NCI-H510A treated with DMSO at 0.1 percent for 48 hours (cell line): ENCODE results near the gene ATG4C.
"Not testable (repeated sequence)": the region's sequence is repeated elsewhere in the genome, so short reads cannot be mapped to it uniquely, and the experiment has no call there.

ENCODE experiments used
- DNase-seq: peaks from one replicate; lab custom pipeline; 2025; lab: John Stamatoyannopoulos, UW

Gene ATG4C, protein sequence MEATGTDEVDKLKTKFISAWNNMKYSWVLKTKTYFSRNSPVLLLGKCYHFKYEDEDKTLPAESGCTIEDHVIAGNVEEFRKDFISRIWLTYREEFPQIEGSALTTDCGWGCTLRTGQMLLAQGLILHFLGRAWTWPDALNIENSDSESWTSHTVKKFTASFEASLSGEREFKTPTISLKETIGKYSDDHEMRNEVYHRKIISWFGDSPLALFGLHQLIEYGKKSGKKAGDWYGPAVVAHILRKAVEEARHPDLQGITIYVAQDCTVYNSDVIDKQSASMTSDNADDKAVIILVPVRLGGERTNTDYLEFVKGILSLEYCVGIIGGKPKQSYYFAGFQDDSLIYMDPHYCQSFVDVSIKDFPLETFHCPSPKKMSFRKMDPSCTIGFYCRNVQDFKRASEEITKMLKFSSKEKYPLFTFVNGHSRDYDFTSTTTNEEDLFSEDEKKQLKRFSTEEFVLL

DNA sequence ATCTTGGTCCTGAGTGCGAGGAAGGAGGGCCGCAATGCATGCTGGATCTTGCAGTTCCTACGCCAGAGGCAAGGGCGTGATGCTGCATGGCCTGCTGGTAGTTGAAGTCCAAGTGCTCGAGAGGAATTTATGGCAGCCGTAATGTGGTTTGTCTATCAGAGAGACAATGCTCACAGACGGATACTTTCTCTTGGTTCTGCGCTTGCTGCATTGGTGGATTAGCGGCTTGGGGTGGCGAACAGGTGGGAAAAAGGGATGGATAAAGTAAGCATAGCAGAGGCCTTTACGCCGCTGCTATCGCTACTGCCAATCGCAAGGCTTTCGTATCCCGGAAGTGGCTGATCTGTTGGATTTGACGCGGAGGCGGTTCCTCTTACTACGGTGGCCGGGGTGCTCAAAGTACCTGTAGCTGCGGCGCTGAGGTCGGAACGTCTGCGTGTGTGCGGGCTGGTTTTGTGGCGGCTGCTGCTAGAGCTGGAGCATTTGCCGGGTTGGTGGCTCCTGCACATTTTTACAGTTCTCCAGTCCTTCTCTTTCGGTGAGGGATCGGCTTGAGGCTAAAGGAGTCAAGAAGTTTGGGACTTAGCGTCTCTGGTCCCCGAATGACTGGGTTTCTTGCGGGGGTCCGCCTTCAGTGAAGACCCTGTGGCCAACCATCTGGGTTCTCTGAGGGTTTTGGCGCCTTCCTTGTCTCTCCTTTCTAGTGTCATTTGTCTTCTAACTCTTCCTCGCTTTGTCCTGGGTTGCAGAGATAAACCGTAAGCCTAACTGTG lies at the start of gene ATG4C:
ATG4C (plus strand) TSS at position 397 of the 773 bp plus-strand sequence. CDS start 19,655 bp downstream, outside the sequence.
- DNase-seq = peak; percentile 98

DNA sequence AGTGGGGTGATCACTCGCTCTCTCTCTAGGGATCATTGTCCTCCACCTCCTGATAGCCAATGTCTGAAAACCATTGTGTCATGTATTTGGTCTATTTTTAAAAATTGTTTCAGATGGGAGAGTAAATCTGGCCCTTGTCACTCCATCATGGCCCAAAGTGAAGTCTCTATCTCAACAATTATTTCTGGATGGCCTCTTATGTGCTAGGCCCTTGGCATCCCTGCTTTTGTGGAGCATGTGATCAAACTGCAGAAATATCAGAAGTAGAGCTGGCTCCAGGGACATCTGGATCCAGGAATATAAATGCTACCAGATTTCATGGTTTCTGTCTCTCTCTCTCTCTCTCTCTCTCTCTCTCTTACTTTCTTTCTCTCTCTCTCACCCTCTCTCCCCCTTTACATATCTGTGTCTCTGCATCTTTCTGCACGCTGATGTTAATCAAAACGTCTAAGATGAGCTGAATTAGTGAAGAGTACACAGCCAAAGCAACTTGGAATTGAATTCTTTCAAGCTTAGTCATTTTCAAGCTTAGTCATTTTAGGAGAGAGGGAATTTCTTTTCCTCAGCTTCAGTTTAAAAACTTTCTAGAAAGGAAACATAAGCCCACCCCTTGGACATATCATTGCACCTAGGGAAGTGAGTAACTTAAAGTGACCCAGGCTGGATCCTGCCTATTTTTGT lies 48.3 kb upstream of the ATG4C start:
- no peak for DNase-seq

DNA sequence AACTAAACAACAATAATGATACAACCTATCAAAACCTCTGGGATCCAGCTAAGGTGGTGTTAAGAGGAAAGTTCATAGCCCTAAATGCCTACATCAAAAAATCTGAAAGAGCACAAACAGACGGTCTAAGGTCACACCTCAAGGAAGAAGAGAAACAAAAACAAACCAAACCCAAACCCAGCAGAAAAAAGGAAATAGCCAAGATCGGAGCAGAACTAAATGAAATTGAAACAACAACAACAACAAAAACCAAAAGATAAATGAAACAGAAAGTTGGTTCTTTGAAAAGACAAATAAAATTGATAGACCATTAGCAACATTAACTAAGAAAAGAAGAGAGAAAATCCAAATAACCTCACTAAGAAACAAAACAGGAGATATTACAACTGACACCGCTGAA lies 43.2 kb upstream of the ATG4C start:
- DNase-seq = not testable (repeated sequence)

DNA sequence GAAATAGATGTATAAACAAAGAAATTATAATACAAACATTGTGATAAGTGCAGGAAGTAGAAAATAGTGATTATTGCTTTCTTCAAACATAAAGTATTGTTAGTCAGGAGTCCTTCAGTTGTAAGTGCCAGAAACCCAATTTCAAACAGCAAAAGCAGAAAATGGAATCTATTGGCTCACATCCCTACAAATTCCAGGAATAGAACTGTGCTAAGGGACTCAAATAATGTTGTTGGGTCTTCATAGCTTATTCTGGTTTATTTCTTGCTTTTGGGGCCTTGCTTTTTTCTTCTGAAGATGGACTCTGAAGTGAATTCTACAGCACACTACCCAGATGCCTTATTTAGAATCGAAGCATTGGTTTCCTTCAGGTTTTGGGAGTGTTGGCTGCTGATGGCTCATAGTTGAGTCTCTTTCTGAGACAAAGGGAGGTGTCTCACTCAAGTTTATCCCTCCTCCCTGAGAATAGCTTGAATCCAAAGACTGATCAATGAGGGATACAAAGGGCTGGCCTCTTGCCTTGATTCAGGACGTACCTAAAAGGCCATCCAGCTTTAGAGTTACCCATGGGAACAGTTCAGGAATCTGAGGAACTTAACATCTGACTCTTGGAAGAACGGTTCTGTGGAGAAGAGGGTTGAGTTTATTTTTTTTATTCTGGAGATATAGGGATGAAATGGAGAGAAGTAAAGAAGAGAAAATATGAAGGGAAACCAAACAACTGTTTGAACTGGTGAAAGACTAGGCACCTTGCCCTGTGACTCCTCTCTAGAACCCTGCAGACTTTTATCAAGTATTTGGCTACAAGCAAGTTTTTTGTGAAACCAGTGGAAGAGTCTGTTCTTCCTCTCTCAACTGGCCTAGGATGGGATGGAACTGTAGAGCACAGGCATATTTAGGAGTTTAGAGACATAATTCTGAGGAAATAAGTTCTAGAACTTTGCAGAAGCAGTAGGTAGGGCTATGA lies 39.0 kb upstream of the ATG4C start:
- DNase-seq = no peak

DNA sequence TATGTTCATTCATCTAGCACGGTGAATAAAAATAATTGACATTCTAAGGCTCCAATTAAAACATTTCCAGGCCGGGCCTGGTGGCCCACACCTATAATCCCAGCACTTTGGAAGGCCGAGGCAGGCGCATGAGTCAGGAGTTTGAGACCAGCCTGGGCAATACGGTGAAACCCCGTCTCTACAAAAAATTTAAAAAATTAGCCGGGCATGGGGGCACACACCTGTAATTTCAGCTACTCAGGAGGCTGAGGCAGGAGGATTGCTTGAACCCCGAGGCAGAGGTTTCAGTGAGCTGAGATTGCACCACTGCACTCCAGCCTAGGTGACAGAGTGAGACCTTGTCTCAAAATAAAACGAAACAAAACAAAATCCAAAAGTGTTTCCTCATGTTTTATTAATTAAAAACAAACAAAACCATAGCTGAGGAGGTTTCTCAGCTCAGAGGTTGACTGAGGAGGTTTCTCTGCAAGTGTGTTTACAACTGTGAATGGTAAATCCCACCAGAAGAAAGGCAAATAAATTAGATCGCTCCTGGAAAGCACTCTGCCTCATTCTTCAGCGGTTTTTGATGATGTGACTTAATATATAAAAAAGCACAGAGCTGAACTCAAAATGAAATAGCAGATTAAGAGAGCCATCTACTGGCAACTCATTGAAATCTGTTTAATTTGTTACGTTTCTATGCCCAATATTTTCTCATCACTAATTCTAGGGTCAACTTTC lies 37.7 kb upstream of the ATG4C start:
- DNase-seq = peak; percentile 75

DNA sequence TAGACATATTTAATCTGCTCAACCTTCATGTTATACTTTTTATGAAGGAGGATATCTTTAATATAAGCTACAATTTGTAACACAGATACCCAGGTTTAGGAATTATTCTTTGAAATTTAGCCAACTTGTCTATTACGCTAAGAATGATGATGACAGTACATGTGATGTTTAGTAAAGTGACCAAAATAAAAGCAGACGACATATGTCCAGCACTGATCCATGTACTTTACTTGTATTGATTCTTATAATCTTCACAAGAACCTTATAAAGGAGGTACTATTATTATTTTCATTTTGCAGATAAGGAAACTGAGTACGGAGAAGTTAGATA lies 37.2 kb upstream of the ATG4C start:
- no peak for DNase-seq

DNA sequence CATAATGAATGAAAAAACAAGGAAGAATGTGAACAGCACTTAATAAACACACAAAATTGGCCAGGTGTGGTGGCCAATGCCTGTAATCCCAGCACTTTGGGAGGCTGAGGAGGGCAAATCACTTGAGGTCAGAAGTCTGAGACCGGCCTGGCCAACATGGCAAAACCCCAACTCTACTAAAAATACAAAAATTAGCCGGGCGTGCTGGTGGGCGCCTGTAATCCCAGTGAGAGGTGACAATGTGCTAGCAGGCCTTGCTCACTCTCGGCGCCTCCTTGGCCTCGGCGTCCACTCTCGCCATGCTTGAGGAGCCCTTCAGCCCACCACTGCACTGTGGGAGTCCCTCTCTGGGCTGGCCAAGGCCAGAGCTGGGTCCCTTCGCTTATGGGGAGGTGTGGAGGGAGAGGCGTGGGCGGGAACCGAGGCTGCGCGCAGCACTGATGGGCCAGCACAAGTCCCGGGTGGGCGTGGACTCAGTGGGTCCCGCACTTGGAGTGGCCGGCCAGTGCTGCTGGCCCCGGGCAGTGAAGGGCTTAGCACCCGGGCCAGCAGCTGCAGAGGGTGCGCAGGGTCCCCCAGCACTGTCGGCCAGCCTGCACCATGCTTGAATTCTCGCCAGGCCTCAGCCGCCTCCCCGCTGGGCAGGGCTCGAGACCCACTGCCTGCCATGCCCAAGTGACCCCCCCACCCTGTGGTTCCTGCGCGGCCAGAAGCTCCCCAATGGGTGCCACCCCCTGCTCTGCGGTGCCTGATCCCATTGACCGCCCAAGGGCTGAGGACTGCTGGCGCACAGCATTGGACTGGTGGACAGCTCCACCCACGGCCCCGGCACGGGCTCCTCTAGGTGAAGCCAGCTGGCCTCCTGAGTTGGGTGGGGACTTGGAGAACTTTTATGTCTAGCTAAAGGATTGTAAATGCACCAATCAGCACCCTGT lies 30.6 kb upstream of the ATG4C start:
- no peak for DNase-seq

DNA sequence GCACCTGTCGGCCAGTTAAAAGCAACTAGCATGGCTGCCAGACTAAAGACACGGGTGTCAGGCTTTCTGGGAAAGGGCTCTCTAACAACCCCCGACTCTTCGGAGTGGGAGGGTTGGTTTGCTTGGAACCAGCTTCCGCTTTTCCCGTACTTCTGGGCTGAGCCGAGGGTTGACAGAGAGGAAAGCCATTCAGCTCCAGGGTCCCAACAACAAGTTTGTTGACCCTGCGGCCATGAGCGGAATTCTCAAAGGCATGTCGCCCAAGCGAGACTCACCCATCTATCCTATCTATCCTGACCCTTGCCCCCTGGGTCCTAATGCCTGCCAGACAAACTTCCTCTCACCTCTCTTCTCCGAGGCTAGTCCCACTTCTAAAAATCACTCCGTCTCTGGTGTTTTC lies 29.0 kb upstream of the ATG4C start:
- DNase-seq = not testable (repeated sequence)

DNA sequence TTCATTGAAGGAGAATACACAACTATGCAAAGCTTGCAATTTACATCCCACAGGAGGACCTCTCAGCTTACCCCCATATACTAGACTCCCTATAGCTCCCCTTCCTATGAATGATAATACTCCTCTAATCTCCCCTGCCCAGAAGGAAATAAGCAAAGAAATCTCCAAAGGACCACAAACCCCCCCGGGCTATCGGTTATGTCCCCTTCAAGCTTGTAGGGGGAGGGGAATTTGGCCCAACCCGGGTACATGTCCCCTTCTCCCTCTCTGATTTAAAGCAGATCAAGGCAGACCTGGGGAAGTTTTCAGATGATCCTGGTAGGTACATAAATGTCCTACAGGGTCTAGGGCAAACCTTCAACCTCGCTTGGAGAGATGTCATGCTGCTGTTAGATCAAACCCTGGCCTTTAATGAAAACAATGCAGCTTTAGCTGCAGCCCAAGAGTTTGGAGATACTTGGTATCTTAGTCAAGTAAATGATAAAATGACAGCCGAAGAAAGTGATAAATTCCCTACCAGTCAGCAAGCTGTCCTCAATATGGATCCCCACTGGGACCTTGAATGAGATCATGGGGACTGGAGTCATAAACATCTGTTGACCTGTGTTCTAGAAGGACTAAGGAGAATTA lies 27.6 kb upstream of the ATG4C start:
- DNase-seq = not testable (repeated sequence)

DNA sequence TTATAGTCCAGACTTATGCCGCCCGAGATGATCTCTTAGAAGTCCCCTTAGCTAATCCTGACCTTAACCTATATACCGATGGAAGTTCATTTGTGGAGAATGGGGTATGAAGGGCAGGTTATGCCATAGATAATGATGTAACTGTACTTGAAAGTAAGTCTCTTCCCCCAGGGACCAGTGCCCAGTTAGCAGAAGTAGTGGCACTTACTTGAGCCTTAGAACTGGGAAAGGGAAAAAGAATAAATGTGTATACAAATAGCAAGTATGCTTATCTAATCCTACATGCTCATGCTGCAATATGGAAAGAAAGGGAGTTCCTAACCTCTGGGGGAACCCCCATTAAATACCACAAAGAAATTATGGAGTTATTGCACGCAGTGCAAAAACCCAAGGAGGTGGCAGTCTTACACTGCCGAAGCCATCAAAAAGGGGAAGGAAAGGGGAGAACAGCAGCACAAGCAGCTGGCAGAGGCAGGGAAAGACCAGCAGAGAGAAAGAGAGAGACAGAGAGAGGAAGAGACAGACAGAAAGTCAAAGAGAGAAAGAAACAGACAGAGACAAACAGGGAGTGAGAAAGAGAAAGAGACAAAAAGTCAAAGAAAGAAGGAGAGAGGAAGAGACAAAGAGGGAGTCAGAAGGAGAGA lies 24.6 kb upstream of the ATG4C start:
- not testable (repeated sequence) for DNase-seq

DNA sequence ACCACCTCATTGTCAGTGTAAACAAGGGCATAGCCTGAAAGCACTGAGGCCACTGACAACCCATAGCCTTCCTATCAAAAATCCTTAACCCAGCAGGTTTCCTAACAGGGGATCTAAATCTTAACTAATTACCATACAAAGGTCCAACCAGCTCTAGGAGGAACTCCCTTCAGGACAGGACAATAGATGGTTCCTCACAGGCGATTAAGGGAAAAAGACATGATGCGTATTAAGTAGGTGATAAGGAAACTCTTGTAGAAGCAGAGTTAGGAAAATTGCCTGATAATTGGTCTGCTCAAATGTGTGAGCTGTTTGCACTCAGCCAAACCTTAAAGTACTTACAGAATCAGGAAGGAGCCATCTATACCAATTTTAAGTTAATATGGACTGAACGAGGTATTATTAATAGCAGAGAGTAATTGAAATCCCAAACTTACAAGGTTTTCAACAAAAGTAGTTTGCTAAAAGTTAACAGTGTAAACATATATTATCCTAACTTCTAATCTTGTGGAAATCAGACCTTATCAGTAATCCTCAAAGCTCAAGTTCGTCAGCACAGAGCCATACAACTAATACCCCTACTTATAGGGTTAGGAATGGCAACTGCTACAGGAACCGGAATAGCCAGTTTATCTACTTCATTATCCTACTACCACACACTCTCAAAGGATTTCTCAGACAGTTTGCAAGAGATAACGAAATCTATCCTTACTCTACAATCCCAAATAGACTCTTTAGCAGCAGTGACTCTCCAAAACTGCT lies 23.7 kb upstream of the ATG4C start:
- DNase-seq = not testable (repeated sequence)

DNA sequence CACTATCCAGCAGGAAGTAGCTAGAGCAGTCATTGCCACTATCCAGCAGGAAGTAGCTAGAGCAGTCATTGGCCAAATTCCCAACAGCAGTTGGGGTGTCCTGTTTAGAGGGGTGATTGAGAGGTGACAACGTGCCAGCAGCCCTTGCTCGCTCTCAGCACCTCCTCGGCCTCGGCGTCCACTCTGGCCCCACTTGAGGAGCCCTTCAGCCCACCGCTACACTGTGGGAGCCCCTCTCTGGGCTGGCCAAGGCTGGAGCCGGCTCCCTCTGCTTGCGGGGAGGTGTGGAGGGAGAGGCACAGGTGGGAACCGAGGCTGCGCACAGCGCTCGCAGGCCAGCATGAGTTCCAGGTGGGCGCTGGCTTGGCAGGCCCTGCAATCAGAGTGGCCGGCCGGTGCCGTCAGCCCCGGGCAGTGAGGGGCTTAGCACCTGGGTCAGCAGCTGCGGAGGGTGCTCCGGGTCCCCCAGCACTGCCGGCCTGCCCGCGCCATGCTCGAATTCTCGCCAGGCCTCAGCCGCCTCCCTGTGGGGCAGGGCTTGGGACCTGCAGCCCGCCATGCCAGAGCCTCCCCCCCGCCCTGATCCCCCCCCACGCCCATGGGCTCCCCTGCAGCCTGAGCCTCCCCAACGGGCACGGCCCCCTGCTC lies 22.6 kb upstream of the ATG4C start:
- DNase-seq = not testable (repeated sequence)

DNA sequence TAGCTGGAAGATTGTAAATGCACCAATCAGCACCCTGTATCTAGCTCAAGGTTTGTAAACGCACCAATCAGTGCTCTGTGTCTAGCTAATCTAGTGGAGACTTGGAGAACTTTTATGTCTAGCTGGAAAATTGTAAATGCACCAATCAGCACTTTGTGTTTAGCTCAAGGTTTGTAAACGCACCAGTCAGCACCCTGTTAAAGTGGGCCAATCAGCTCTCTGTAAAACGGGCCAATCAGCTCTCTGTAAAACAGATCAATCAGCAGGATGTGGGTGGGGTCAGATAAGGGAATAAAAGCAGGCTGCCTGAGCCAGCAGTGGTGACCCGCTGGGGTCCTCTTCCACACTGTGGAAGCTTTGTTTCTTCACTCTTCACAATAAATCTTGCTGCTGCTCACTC lies 21.9 kb upstream of the ATG4C start:
- DNase-seq = not testable (repeated sequence)

DNA sequence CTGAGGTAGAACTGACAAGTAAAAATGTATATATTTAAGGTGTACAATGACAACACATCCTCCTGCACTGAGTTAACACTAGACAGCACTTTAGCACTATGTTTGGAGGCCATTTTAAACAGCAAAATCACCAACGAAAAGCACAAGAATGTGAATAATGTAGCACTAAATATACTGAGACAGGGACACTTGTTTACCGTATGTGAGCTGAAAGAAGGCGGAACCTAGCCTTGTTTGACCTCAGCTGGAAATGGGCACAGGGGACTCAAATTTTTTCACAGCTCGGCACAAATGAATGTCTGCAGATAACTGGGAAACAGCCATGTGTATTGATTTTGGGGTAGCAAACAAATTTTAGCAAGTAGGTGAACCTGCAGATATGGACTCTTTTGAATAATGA lies 18.0 kb upstream of the ATG4C start:
- no peak for DNase-seq

DNA sequence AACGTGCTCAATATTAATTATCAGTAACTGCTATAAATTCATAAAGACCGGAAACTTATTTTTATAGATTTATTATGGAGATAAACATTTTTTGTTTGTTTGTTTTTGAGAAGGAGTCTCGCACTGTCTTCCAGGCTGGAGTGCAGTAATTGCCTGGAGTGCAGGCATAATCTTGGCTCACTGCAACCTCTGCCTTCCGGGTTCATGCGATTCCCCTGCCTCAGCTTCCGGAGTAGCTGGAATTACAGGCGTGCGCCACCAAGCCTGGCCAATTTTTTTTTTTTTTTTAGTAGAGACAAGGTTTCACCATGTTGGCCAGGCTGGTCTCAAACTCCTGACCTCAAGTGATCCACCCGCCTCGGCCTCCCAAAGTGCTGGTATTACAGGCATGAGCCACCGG lies 15.4 kb upstream of the ATG4C start:
- DNase-seq = not testable (repeated sequence)

DNA sequence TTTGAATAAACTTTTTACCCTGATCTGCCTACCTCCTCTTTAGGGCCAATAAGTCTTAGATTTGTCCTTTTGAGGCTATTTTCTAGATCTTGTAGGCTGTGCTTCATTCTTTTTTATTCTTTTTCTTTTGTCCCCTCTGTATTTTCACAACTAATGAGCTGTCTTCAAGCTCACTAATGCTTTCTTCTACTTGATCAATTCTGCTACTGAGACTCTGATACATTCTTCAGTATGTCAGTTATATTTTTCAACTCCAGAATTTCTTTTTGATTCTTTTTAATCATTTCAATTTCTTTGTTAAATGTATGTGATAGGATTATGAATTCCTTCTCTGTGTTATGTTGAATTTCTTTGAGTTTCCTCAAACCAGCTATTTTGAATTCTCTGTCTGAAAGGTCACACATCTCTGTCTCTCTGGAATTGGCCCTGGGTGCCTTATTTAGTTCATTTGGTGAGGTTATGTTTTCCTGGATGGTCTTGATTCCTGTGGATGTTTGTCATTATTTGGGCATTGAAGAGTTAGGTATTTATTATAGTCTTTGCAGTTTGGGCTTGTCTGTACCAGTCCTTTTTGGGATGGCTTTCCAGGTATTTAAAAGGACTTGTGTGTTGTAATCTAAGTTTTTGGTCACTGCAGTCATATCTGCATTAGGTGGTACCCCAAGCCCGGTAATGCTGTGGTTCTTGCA lies 11.2 kb upstream of the ATG4C start:
- no peak for DNase-seq

DNA sequence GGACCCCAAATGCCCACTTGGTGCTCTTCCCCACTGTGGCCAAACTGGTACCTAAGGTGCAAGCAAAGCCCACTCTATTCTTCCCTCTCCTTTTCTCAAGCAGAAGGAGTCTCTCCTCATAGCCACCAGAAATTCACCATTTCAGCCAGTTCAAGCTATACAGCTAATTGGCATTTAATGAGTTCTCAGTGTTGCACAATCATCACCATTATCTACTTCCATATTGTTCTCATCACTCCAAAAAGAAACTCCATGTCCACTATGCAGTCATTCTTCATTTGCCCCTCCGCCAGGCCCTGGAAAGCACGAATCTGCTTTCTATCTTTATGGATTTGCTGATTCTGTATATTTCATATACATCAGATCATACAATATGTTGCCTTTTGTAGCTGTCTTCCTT lies 9.9 kb upstream of the ATG4C start:
- no peak for DNase-seq
